GM23338 (cell line): Measurements from ENCODE around the gene DLST. TPM values are rescaled to one million over a fixed set of nuclear protein-coding genes. Genes with fewer than 3 reads are reported as not detected.
A peak's percentile ranks its signal among the peaks of the same experiment; 100 is the strongest.

Experiments used
- ATAC-seq: fragments of 200-7000 bp; cut with Tn5 transposase; 3 replicates; pipeline ENCODE4 v1.9.1; 2020
- DNase-seq: peaks from one replicate; pipeline ENCODE4 v3.0.0-alpha.2; 2015; ENCODE audit warnings: low spot score
- H2AFZ ChIP-seq: fragments of 200-600 bp; sonication (generic); 2 replicates; pipeline ENCODE4 v1.8.0; 2016; ENCODE audit warnings: antibody characterized with exemption, mild to moderate bottlenecking, moderate library complexity
- H3F3A ChIP-seq: fragments of 200-600 bp; sonication (generic); replicated peaks from 2 replicates; pipeline ENCODE4 v1.8.0; 2017; ENCODE audit warnings: antibody characterized with exemption, mixed run types, low read depth
- H3K27ac ChIP-seq: fragments of 200-600 bp; sonication (generic); 2 replicates; pipeline ENCODE4 v1.6.1; 2016; ENCODE audit warnings: low read depth
- H3K27me3 ChIP-seq: fragments of 200-600 bp; sonication (generic); 2 replicates; pipeline ENCODE4 v1.8.0; 2016; ENCODE audit warnings: mild to moderate bottlenecking, mixed run types, moderate library complexity; ENCODE audit not compliant: insufficient read depth
- H3K36me3 ChIP-seq: fragments of 200-600 bp; sonication (generic); 2 replicates; pipeline ENCODE4 v1.8.0; 2016; ENCODE audit warnings: mild to moderate bottlenecking; ENCODE audit not compliant: insufficient read depth
- H3K4me1 ChIP-seq: fragments of 200-600 bp; sonication (generic); 2 replicates; pipeline ENCODE4 v1.8.0; 2016; ENCODE audit warnings: mild to moderate bottlenecking, moderate library complexity; ENCODE audit not compliant: insufficient read depth
- H3K4me2 ChIP-seq: fragments of 200-600 bp; sonication (generic); 2 replicates; pipeline ENCODE4 v1.7.1; 2017; ENCODE audit warnings: mixed run types
- H3K4me3 ChIP-seq: fragments of 200-600 bp; sonication (generic); 2 replicates; pipeline ENCODE4 v1.6.1; 2016; ENCODE audit warnings: mixed run types
- H3K79me2 ChIP-seq: fragments of 200-600 bp; sonication (generic); replicated peaks from 2 replicates; pipeline ENCODE4 v1.8.0; 2017; ENCODE audit warnings: mild to moderate bottlenecking; ENCODE audit not compliant: insufficient read depth
- H3K9me2 ChIP-seq: fragments of 200-600 bp; sonication (generic); 2 replicates; pipeline ENCODE4 v1.8.0; 2017; ENCODE audit not compliant: insufficient read depth
- H4K20me1 ChIP-seq: fragments of 200-600 bp; sonication (generic); replicated peaks from 2 replicates; pipeline ENCODE4 v1.8.0; 2017; ENCODE audit warnings: mild to moderate bottlenecking; ENCODE audit not compliant: insufficient read depth
- H3K27ac Mint-ChIP-seq: 2 replicates; pipeline ENCODE4 v1.8.0; 2020; ENCODE audit warnings: inconsistent platforms, mild to moderate bottlenecking, moderate library complexity, mixed read lengths
- H3K27me3 Mint-ChIP-seq: 3 replicates; pipeline ENCODE4 v1.8.0; 2022; ENCODE audit warnings: low read depth, mild to moderate bottlenecking, moderate library complexity, mixed read lengths, inconsistent platforms; ENCODE audit not compliant: insufficient read depth, poor library complexity
- H3K36me3 Mint-ChIP-seq: 3 replicates; pipeline ENCODE4 v1.8.0; 2021; ENCODE audit warnings: low read depth, mild to moderate bottlenecking, inconsistent platforms, moderate library complexity, mixed read lengths
- H3K4me1 Mint-ChIP-seq: 3 replicates; pipeline ENCODE4 v1.8.0; 2020; ENCODE audit warnings: mild to moderate bottlenecking, inconsistent platforms, mixed read lengths
- H3K4me3 Mint-ChIP-seq: 3 replicates; pipeline ENCODE4 v1.8.0; 2021; ENCODE audit warnings: moderate library complexity, mild to moderate bottlenecking, inconsistent platforms, mixed read lengths
- H3K9me3 Mint-ChIP-seq: 3 replicates; pipeline ENCODE4 v1.8.0; 2020; ENCODE audit warnings: moderate library complexity, mild to moderate bottlenecking, inconsistent platforms, mixed read lengths
- CREB1 ChIP-seq: fragments of 250-450 bp; sonication (Bioruptor Pico); IDR thresholded peaks from 2 replicates; pipeline ENCODE4 v1.5.0; 2020; ENCODE audit warnings: low read depth, mild to moderate bottlenecking, moderate library complexity
- CTCF ChIP-seq, 2 experiments: fragments of 200-600 bp in 1 of 2; sonication (generic) in 1 of 2; conservative IDR thresholded peaks; 2 replicates each; pipeline versions ENCODE4 v1.5.1 to v1.6.1; 2016 to 2017; ENCODE audit warnings: antibody characterized with exemption in 2 of 2, low read depth in 2 of 2, mild to moderate bottlenecking in 2 of 2, moderate library complexity in 1 of 2
- EZH2 ChIP-seq: fragments of 200-600 bp; sonication (generic); IDR thresholded peaks from one replicate; pipeline ENCODE4 v1.8.0; 2017; ENCODE audit warnings: antibody characterized with exemption, mild to moderate bottlenecking, low read depth; ENCODE audit not compliant: unreplicated experiment
- JUNB ChIP-seq: IDR thresholded peaks from one replicate; pipeline ENCODE4 v1.6.1; 2016; ENCODE audit warnings: antibody characterized with exemption; ENCODE audit not compliant: unreplicated experiment
- NANOG ChIP-seq: IDR thresholded peaks from 2 replicates; pipeline ENCODE4 v1.6.1; 2016; ENCODE audit warnings: antibody characterized with exemption, borderline replicate concordance
- POLR2AphosphoS5 ChIP-seq: IDR thresholded peaks from 2 replicates; pipeline ENCODE4 v1.6.1; 2016; ENCODE audit warnings: antibody characterized with exemption, low read depth
- STAT1 ChIP-seq: IDR thresholded peaks from one replicate; pipeline ENCODE4 v1.6.1; 2016; ENCODE audit warnings: antibody characterized with exemption; ENCODE audit not compliant: unreplicated experiment
- ZNF114 ChIP-seq: fragments of 250-450 bp; sonication (Bioruptor Pico); IDR thresholded peaks from 2 replicates; pipeline ENCODE4 v1.5.0; 2020; ENCODE audit warnings: mild to moderate bottlenecking, moderate library complexity
- ZNF331 ChIP-seq: fragments of 250-450 bp; sonication (Bioruptor Pico); IDR thresholded peaks from 2 replicates; pipeline ENCODE4 v1.5.0; 2020; ENCODE audit warnings: low read depth, mild to moderate bottlenecking, moderate library complexity
- polyA plus RNA-seq: library from polyadenylated mRNA; unstranded; fragments of >200 nt; fragmentation: Nextera tagmentation; extraction: Ambion mirVana; gene quantifications from 2 replicates; pipeline ENCODE4 v1.2.1, GENCODE V29; 2016
- total RNA-seq: library from RNA; depleted of rRNA; stranded (reverse); fragments of >200 nt; shearing (Covaris generic); gene quantifications from 2 replicates; pipeline ENCODE4 v1.2.3, GENCODE V29; 2014
- TF ChIP-seq, protein P1 (sequence below): IDR thresholded peaks from one replicate; pipeline ENCODE4 v1.6.1; 2018; ENCODE audit warnings: antibody characterized with exemption; ENCODE audit not compliant: unreplicated experiment
- TF ChIP-seq, protein P2 (sequence below): fragments of 250-450 bp; sonication (Bioruptor Pico); IDR thresholded peaks from 2 replicates; pipeline ENCODE4 v1.5.0; 2020; ENCODE audit warnings: mild to moderate bottlenecking, moderate library complexity

The DLST gene
- total and polyA plus RNA-seq, 2 experiments from 2014 or later, result 11.2 to 106 TPM

DNA sequence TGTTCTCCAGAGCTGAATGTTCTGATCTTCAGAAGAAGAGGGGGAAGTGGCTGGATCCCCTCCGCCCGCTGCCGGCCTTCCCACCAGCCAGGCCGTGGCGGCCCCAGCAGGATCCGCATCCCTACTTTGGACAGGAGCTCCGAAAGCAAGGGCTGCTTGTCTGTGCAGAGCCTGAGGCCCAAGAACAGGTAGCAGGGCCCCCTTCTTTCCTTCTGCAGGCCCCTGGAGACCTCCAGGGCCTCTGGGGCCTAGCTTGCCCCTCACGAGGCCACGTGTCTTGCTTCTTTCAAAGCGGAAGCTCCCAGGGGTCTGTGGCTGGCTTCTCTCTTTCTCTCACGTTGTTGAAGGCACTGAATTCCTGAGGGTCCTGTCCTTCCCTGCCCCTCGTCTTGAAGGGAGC, 60.5 kb downstream of the DLST start (continued):
- TF ChIP-seq, protein P1, sequence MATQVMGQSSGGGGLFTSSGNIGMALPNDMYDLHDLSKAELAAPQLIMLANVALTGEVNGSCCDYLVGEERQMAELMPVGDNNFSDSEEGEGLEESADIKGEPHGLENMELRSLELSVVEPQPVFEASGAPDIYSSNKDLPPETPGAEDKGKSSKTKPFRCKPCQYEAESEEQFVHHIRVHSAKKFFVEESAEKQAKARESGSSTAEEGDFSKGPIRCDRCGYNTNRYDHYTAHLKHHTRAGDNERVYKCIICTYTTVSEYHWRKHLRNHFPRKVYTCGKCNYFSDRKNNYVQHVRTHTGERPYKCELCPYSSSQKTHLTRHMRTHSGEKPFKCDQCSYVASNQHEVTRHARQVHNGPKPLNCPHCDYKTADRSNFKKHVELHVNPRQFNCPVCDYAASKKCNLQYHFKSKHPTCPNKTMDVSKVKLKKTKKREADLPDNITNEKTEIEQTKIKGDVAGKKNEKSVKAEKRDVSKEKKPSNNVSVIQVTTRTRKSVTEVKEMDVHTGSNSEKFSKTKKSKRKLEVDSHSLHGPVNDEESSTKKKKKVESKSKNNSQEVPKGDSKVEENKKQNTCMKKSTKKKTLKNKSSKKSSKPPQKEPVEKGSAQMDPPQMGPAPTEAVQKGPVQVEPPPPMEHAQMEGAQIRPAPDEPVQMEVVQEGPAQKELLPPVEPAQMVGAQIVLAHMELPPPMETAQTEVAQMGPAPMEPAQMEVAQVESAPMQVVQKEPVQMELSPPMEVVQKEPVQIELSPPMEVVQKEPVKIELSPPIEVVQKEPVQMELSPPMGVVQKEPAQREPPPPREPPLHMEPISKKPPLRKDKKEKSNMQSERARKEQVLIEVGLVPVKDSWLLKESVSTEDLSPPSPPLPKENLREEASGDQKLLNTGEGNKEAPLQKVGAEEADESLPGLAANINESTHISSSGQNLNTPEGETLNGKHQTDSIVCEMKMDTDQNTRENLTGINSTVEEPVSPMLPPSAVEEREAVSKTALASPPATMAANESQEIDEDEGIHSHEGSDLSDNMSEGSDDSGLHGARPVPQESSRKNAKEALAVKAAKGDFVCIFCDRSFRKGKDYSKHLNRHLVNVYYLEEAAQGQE, result no peak
- TF ChIP-seq EZH2 (no peak), ZNF114 (CRISPR knock-in tag) (no peak), JUNB (no peak), STAT1 (no peak), POLR2AphosphoS5 (no peak), ZNF331 (CRISPR knock-in tag) (no peak), CREB1 (CRISPR knock-in tag) (no peak), CTCF (conservative IDR thresholded peaks at IDR 0.05; ENCODE audit: low read depth in 2 of 2) (no peak)

GRCh38 chr14:74942608-74943007, 60.9 kb downstream of the DLST start:
- H3K9me2 ChIP-seq, result no peaks in the 10 kb centered on the region
- 0 out of 2 replicates have a peak, but pooled peaks cover 5% of the 10 kb centered on the region for H3F3A ChIP-seq
- H3K4me2 ChIP-seq, result no peak overlapping the region
- H3K79me2 ChIP-seq, result no peaks in the 10 kb centered on the region
- H3K4me3 ChIP-seq, result no peak overlapping the region
- H3K27ac ChIP-seq, result no peak overlapping the region
- Mint-ChIP-seq H3K4me1 (peaks cover 7% of the 10 kb centered on the region; the same call in 2 of the 3 replicates), H3K27ac (no peak overlapping the region), H3K36me3 (no peaks in the 10 kb centered on the region), H3K9me3 (no peaks in the 10 kb centered on the region; the same call in 2 of the 3 replicates), H3K27me3 (peaks cover 10% of the 10 kb centered on the region), H3K4me3 (no peak overlapping the region)
- DNase-seq (no peak), ATAC-seq (peak; percentile 33)
- H3K36me3 ChIP-seq, result no peaks in the 10 kb centered on the region
- no peaks in the 10 kb centered on the region for H4K20me1 ChIP-seq
- H2AFZ ChIP-seq, result no peak overlapping the region
- H3K27me3 ChIP-seq, result no peaks in the 10 kb centered on the region
- H3K4me1 ChIP-seq, result peaks cover 4% of the 10 kb centered on the region; the same call in 1 of the 2 replicates
- TF ChIP-seq NANOG (no peak), STAT1 (no peak)
- TF ChIP-seq, protein P1, result no peak
- TF ChIP-seq, protein P2, sequence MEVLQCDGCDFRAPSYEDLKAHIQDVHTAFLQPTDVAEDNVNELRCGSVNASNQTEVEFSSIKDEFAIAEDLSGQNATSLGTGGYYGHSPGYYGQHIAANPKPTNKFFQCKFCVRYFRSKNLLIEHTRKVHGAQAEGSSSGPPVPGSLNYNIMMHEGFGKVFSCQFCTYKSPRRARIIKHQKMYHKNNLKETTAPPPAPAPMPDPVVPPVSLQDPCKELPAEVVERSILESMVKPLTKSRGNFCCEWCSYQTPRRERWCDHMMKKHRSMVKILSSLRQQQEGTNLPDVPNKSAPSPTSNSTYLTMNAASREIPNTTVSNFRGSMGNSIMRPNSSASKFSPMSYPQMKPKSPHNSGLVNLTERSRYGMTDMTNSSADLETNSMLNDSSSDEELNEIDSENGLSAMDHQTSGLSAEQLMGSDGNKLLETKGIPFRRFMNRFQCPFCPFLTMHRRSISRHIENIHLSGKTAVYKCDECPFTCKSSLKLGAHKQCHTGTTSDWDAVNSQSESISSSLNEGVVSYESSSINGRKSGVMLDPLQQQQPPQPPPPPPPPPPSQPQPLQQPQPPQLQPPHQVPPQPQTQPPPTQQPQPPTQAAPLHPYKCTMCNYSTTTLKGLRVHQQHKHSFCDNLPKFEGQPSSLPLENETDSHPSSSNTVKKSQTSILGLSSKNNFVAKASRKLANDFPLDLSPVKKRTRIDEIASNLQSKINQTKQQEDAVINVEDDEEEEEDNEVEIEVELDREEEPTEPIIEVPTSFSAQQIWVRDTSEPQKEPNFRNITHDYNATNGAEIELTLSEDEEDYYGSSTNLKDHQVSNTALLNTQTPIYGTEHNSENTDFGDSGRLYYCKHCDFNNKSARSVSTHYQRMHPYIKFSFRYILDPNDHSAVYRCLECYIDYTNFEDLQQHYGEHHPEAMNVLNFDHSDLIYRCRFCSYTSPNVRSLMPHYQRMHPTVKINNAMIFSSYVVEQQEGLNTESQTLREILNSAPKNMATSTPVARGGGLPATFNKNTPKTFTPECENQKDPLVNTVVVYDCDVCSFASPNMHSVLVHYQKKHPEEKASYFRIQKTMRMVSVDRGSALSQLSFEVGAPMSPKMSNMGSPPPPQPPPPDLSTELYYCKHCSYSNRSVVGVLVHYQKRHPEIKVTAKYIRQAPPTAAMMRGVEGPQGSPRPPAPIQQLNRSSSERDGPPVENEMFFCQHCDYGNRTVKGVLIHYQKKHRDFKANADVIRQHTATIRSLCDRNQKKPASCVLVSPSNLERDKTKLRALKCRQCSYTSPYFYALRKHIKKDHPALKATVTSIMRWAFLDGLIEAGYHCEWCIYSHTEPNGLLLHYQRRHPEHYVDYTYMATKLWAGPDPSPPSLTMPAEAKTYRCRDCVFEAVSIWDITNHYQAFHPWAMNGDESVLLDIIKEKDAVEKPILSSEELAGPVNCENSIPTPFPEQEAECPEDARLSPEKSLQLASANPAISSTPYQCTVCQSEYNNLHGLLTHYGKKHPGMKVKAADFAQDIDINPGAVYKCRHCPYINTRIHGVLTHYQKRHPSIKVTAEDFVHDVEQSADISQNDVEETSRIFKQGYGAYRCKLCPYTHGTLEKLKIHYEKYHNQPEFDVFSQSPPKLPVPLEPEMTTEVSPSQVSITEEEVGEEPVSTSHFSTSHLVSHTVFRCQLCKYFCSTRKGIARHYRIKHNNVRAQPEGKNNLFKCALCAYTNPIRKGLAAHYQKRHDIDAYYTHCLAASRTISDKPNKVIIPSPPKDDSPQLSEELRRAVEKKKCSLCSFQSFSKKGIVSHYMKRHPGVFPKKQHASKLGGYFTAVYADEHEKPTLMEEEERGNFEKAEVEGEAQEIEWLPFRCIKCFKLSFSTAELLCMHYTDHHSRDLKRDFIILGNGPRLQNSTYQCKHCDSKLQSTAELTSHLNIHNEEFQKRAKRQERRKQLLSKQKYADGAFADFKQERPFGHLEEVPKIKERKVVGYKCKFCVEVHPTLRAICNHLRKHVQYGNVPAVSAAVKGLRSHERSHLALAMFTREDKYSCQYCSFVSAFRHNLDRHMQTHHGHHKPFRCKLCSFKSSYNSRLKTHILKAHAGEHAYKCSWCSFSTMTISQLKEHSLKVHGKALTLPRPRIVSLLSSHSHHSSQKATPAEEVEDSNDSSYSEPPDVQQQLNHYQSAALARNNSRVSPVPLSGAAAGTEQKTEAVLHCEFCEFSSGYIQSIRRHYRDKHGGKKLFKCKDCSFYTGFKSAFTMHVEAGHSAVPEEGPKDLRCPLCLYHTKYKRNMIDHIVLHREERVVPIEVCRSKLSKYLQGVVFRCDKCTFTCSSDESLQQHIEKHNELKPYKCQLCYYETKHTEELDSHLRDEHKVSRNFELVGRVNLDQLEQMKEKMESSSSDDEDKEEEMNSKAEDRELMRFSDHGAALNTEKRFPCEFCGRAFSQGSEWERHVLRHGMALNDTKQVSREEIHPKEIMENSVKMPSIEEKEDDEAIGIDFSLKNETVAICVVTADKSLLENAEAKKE (CRISPR knock-in tag), result no peak
